ENCODE measurements around the gene MBLAC2. TPM values are rescaled to one million over a fixed set of nuclear protein-coding genes. Genes with fewer than 3 reads are reported as not detected.

Gene MBLAC2
- total RNA-seq, 2 experiments from 2014 or later, result 5.4 to 5.6 TPM

DNA sequence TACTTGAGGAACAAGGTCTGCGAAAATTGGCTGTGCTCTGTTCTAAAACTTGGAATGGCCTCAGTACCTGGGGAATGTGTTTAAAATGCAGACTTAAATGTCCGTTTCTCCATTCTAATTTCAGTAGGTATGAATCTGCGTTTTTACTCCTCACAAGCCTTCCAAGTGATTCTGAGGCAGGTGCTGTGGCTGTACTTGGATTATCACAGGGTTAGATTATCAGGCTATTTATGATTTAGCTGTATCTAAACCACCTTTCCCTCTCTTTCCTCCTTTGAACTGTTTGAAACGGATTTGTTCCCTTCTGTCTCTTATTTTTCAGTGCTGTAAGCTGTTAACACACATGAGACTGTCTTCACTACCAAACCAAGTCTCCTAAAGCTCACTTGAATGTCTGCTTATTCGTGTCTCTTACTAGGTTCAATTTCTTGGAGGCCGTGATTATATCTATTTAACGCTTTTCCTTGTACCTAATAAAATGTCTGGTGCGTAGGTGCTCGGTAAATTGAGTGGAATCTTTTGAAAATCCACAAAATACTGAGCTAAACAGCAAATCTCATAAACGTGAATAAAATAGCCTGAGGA lies 64.3 kb downstream of the MBLAC2 start:
- no peak overlapping the region for H3K27ac Mint-ChIP-seq
- DNase-seq, result no peak
- H3K4me1 Mint-ChIP-seq, result peaks cover 15% of the 10 kb centered on the region
- H3K36me3 Mint-ChIP-seq, result peaks cover 17% of the 10 kb centered on the region
- H3K27me3 Mint-ChIP-seq, result peaks cover 3% of the 10 kb centered on the region
- H3K9me3 Mint-ChIP-seq, result no peaks in the 10 kb centered on the region
- no peak overlapping the region for H3K4me3 Mint-ChIP-seq

DNA sequence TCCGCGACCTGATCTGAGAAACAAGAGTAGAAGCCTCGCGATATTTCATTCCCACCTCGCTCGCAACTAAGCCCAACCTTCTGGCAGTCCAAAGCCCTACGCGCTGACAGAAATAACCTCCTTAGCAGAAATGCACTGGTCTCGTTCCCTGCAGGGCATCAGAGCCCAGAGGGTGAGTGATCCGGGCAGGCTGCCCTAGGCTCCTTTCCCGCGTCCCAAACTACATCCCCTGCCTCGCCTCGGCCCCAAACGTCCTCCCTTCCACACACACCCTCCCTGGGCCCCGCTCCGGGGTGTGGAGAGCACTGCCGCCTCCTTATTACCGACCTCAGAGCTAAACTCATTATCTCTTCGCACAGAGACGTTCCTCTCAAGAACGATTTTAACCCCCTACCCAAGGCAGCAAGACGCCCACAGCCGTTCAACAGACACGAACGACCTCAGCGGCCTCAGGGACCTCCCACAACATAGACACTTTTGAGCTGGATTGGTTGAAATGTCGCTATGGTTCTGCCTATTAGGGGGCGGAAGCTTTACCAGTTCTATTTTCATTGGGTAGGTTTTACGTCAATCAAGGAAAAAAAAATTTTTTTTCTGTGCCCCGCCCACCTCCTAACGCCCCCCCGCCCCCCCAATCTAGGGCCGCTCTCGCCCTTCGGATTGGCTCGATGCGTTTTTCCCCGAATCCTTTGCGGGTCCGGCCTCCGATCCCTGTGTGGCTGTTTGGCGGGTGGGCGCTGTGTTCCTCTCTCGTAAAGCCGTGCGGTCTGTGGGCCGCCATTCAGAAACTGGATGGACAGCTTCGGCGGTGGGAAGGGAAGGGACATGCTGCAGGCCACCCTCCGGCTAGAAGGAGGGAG lies 65.0 kb downstream of the MBLAC2 start, which contains the start of gene CETN3:
TSS of gene CETN3 (minus strand) at position 439 of the 860 bp plus-strand sequence. CDS start at position 344, 95 bp downstream.
- H3K4me3 Mint-ChIP-seq, result no peak within 1 kb of the TSS
- no peak within 1 kb of the TSS for H3K27ac Mint-ChIP-seq
- no peaks in the 10 kb centered on the region for H3K9me3 Mint-ChIP-seq
- H3K36me3 Mint-ChIP-seq, result peaks cover 20% of the 10 kb centered on the region
- peaks cover 19% of the 10 kb centered on the region for H3K4me1 Mint-ChIP-seq
- H3K27me3 Mint-ChIP-seq, result peaks cover 3% of the 10 kb centered on the region
- DNase-seq, result peak; percentile 89

DNA sequence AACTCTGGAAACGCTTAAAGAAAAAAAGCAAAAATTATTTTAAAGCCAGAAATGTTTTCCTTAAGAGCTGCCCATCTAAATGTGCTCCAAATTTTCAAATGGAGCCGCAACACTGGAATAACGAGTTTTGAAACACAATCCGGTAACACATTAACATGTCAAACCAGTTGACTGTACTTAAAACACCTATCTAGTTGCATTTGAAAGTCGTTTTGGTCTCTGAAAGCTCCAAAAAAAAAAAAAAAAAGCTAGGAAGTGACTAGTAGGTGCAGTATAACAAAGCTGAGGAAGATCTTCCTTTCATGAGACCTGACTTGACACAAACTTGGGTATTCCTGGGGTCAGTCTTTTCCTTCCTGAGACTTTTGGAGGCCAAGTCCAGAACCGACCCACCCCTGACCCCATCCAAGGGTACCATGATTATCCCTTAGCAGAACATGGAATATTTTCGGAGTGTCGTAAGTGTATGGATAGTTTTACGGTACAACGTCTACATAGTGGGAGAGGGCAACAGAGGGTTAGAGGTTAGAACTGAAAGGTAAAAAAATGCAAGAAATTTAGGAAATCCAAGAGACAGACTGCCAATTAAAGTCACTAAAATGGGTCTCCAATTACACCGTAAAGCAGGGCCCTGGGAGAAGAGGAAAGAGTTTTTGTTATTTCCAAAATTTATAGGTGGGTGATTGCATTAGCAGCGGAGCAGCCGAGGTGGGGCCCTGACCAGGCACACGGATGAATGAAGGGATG lies 65.8 kb downstream of the MBLAC2 start:
- H3K4me3 Mint-ChIP-seq, result no peak overlapping the region
- H3K9me3 Mint-ChIP-seq, result no peaks in the 10 kb centered on the region
- peaks cover 22% of the 10 kb centered on the region for H3K36me3 Mint-ChIP-seq
- peaks cover 19% of the 10 kb centered on the region for H3K4me1 Mint-ChIP-seq
- H3K27me3 Mint-ChIP-seq, result no peaks in the 10 kb centered on the region
- no peak overlapping the region for H3K27ac Mint-ChIP-seq
- DNase-seq, result no peak

Other genes starting within 250 kb of the MBLAC2 start
- 10 to 100 TPM; 43.7 to 45.9 TPM for gene CETN3, start 65.0 kb downstream of the MBLAC2 start, total RNA-seq
- 10 to 100 TPM; 25.4 to 25.7 TPM for gene POLR3G, start 93 bp upstream of the MBLAC2 start, total RNA-seq
- gene LYSMD3, start 54.8 kb upstream of the MBLAC2 start, total RNA-seq, result 10 to 100 TPM; 14.2 to 14.8 TPM
- under 1 TPM in 1 of 2 experiments, not detected in 1; 0.14 TPM for gene ADGRV1, start 84.0 kb upstream of the MBLAC2 start, total RNA-seq

Data from activated naive CD8-positive, alpha-beta T cell treated with anti-CD3 and anti-CD28 coated beads for 36 hours (primary cell).